Right ventricle myocardium inferior (tissue), 1 donor: Measurements from ENCODE around the gene TPPP3. TPM values are rescaled to one million over a fixed set of nuclear protein-coding genes. Genes with fewer than 3 reads are reported as not detected.
A peak's percentile ranks its signal among the peaks of the same experiment; 100 is the strongest.

Experiments used
- ATAC-seq: fragments of 200-7000 bp; cut with Tn5 transposase; one replicate; pipeline ENCODE4 v1.9.1; 2020; ENCODE audit warnings: mild to moderate bottlenecking, moderate library complexity
- DNase-seq: peaks from one replicate; pipeline ENCODE4 v3.0.0; 2021; ENCODE audit errors: missing footprints
- intact Hi-C: fragments of 100-400 bp; cut with DNase I; formaldehyde crosslinking; loops from one replicate; pipeline ENCODE4 v1.11.0; 2022
- total RNA-seq: library from RNA; stranded (reverse); fragmentation: NEBNext Ultra II Directional; extraction: Animal tissue kit (Norgen Biotek cat#: 25700); gene quantifications from one replicate; pipeline ENCODE4 v1.2.1, GENCODE V29; 2021
- donor health status: DM: no; HTN: yes; CAD: no; lungs with severe emphysema.

The TPPP3 gene
- total RNA-seq, 1 donor from 2014 or later: 9.5 TPM

- DNase-seq: no peak
- intact Hi-C loops: no loop called here
- ATAC-seq: no peak
These were observed 18.0 kb upstream of the TPPP3 start for GRCh38 chr16:67411339-67411738.

GRCh38 chr16:67409631-67410030 is 16.3 kb upstream of the TPPP3 start:
- ATAC-seq (no peak), DNase-seq (no peak)
- intact Hi-C loops: no loop called here

GRCh38 chr16:67407788-67408452 is 14.6 kb upstream of the TPPP3 start:
- DNase-seq: no peak
- ATAC-seq: no peak
- intact Hi-C loops: no loop called here

- ATAC-seq: no peak
- no peak for DNase-seq
- intact Hi-C loops: no loop called here
These were observed 14.0 kb upstream of the TPPP3 start for GRCh38 chr16:67407176-67407787.

GRCh38 chr16:67406111-67406971 is 13.0 kb upstream of the TPPP3 start:
- intact Hi-C loops: no loop called here
- ATAC-seq (peak; percentile 75), DNase-seq (no peak)

GRCh38 chr16:67405336-67405735 is 12.0 kb upstream of the TPPP3 start:
- DNase-seq (no peak), ATAC-seq (no peak)
- intact Hi-C loops: no loop called here

GRCh38 chr16:67404740-67405226 is 11.5 kb upstream of the TPPP3 start:
- intact Hi-C loops: no loop called here
- no peak for ATAC-seq
- DNase-seq: no peak

- intact Hi-C loops: no loop called here
- DNase-seq (no peak), ATAC-seq (no peak)
These were observed 10.8 kb upstream of the TPPP3 start for GRCh38 chr16:67403976-67404555.

- intact Hi-C loops: no loop called here
- DNase-seq (no peak), ATAC-seq (no peak)
These were observed 7.6 kb upstream of the TPPP3 start for GRCh38 chr16:67400901-67401300.

- intact Hi-C loops: loop anchor here (5.0 to 10.0 kb wide), 2 partner anchors 138 to 455 kb away; no protein-coding TSS in a partner anchor
- DNase-seq (no peak), ATAC-seq (no peak)
These were observed 6.7 kb upstream of the TPPP3 start for GRCh38 chr16:67399749-67400704.

- intact Hi-C loops: loop anchor here (5.0 to 10.0 kb wide), 2 partner anchors 137 to 454 kb away; no protein-coding TSS in a partner anchor
- no peak for DNase-seq
- peak; percentile 53 for ATAC-seq
These were observed 6.0 kb upstream of the TPPP3 start for GRCh38 chr16:67399218-67399733.

GRCh38 chr16:67398546-67399217 is 5.4 kb upstream of the TPPP3 start:
- peak; percentile 51 for DNase-seq
- intact Hi-C loops: loop anchor here (5.0 to 10.0 kb wide), 2 partner anchors 136 to 454 kb away; no protein-coding TSS in a partner anchor
- ATAC-seq: no peak

GRCh38 chr16:67397812-67398545 is 4.7 kb upstream of the TPPP3 start:
- intact Hi-C loops: loop anchor here (5.0 to 10.0 kb wide), 2 partner anchors 136 to 453 kb away; no protein-coding TSS in a partner anchor
- peak; percentile 60 for DNase-seq
- no peak for ATAC-seq

- DNase-seq (peak; percentile 66), ATAC-seq (peak; percentile 17)
- intact Hi-C loops: loop anchor here (5.0 to 10.0 kb wide), 2 partner anchors 135 to 452 kb away; no protein-coding TSS in a partner anchor
These were observed 3.9 kb upstream of the TPPP3 start for GRCh38 chr16:67397036-67397801.

- peak; percentile 38 for ATAC-seq
- peak; percentile 85 for DNase-seq
- intact Hi-C loops: loop anchor here (5.0 to 10.0 kb wide), 2 partner anchors 134 to 452 kb away; no protein-coding TSS in a partner anchor
These were observed 3.1 kb upstream of the TPPP3 start for GRCh38 chr16:67396159-67397035.
